Natural killer cell (primary cell): ENCODE measurements around the gene FAM20B. TPM values are rescaled to one million over a fixed set of nuclear protein-coding genes. Genes with fewer than 3 reads are reported as not detected.
"Not testable (repeated sequence)": the region's sequence is repeated elsewhere in the genome, so short reads cannot be mapped to it uniquely, and the experiment has no call there.

Source experiments
- ATAC-seq, 3 donors: fragments of 150-1000 bp in 2 of 3; fragments of 200-7000 bp in 1 of 3; cut with Tn5 transposase; 1 replicate in 1 of 3; 2 replicates in 2 of 3; pipeline ENCODE4 v1.10.0; 2021; ENCODE audit warnings: mild to moderate bottlenecking in 2 of 3, moderate library complexity in 2 of 3
- DNase-seq, 2 donors: peaks; one replicate each; pipeline versions ENCODE4 v3.0.0 to v3.0.0-alpha.2; 2013 to 2021; ENCODE audit warnings: mixed read lengths in 1 of 2
- H3K27ac ChIP-seq: one replicate; pipeline ENCODE4 v1.5.1; 2013; ENCODE audit warnings: mild to moderate bottlenecking, low read length
- H3K27me3 ChIP-seq: one replicate; pipeline ENCODE4 v1.6.1; 2013; ENCODE audit warnings: low read length; ENCODE audit not compliant: control insufficient read depth, insufficient read depth
- H3K36me3 ChIP-seq: one replicate; pipeline ENCODE4 v1.6.1; 2013; ENCODE audit warnings: low read length; ENCODE audit not compliant: control insufficient read depth, insufficient read depth
- H3K4me1 ChIP-seq: one replicate; pipeline ENCODE4 v1.6.1; 2013; ENCODE audit warnings: low read length; ENCODE audit not compliant: control insufficient read depth, insufficient read depth
- H3K4me3 ChIP-seq: one replicate; pipeline ENCODE4 v1.5.1; 2013; ENCODE audit warnings: low read length
- H3K9me3 ChIP-seq: one replicate; pipeline ENCODE4 v1.6.1; 2013; ENCODE audit warnings: low read length; ENCODE audit not compliant: control insufficient read depth, insufficient read depth
- H3K27ac Mint-ChIP-seq, 2 donors: one replicate each; pipeline ENCODE4 v1.8.0; 2022; ENCODE audit warnings: mild to moderate bottlenecking in 2 of 2, mixed read lengths in 2 of 2, moderate library complexity in 1 of 2
- H3K27me3 Mint-ChIP-seq, 2 donors: one replicate each; pipeline ENCODE4 v1.8.0; 2022; ENCODE audit warnings: low read depth in 2 of 2, mixed read lengths in 2 of 2
- H3K36me3 Mint-ChIP-seq: one replicate; pipeline ENCODE4 v1.8.0; 2022; ENCODE audit warnings: mixed read lengths
- H3K4me1 Mint-ChIP-seq, 2 donors: one replicate each; pipeline ENCODE4 v1.8.0; 2022; ENCODE audit warnings: mixed read lengths in 2 of 2
- H3K4me3 Mint-ChIP-seq: one replicate; pipeline ENCODE4 v1.8.0; 2022; ENCODE audit warnings: mild to moderate bottlenecking, moderate library complexity, mixed read lengths
- H3K9me3 Mint-ChIP-seq, 2 donors: one replicate each; pipeline ENCODE4 v1.8.0; 2022; ENCODE audit warnings: mixed read lengths in 2 of 2
- WGBS: methylation state at CpG from one replicate; pipeline ENCODE4 v1.1.7; 2013; ENCODE audit warnings: missing lambda C conversion rate; ENCODE audit not compliant: insufficient coverage; 5-methylcytosine and 5-hydroxymethylcytosine counted together
- intact Hi-C: fragments of 100-400 bp; cut with micrococcal nuclease; formaldehyde crosslinking; loops from one replicate; pipeline ENCODE4 v1.14.2; 2022
- total RNA-seq, 4 donors: library from RNA; stranded (reverse); fragments of 120-200 nt in 1 of 4; gene quantifications; one replicate each; pipeline versions ENCODE4 v1.2.3 to v1.2.4, GENCODE V29; 2013 to 2022
- TF ChIP-seq, protein P1 (sequence below): fragments of 200-600 bp; IDR thresholded peaks from one replicate; pipeline ENCODE4 v1.8.0; 2022; ENCODE audit warnings: antibody characterized with exemption

FAM20B gene
- total RNA-seq, 3 donors from 2014 or later (not counting 1 experiment from before 2014, with no cell fraction given), result 27.6 to 35.2 (median 29.0) TPM

DNA sequence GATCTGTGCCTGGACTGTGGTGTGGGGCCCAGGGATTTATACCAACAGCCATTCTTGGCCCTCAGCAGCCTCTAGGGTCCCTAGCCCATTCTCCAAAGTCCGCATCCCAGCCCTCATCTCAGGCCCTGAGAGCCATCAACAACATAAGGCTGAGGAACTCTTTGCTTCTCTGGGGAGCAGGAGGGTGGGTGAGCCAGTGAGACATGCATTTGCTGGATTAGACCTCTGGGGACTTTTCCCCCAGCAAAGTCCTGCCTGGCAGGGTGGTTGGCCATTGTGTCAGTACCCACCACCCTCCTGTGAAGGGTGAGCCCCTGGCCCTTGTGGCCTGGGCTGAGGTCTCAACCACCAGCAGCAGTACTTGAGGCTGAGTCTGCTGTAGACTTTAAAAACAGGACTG is 24.2 kb upstream of the FAM20B start:
- DNase-seq (no peak), ATAC-seq (no peak)
- no peak overlapping the region for H3K4me3 ChIP-seq
- no peaks in the 10 kb centered on the region for H3K36me3 ChIP-seq
- Mint-ChIP-seq H3K4me3 (no peak overlapping the region), H3K36me3 (no peaks in the 10 kb centered on the region), H3K9me3 (no peaks in the 10 kb centered on the region), H3K27me3 (no peaks in the 10 kb centered on the region), H3K4me1 (peaks cover 18 to 22% of the 10 kb centered on the region in 2 donors), H3K27ac (no peak overlapping the region)
- 100% methylated on average over 1 of the region's 1 CpG for WGBS
- no peak overlapping the region for H3K27ac ChIP-seq
- intact Hi-C loops, result loop anchor here (5.0 kb wide), 1 partner anchor 234 kb away; no protein-coding TSS in a partner anchor
- H3K9me3 ChIP-seq, result no peaks in the 10 kb centered on the region
- TF ChIP-seq, protein P1, sequence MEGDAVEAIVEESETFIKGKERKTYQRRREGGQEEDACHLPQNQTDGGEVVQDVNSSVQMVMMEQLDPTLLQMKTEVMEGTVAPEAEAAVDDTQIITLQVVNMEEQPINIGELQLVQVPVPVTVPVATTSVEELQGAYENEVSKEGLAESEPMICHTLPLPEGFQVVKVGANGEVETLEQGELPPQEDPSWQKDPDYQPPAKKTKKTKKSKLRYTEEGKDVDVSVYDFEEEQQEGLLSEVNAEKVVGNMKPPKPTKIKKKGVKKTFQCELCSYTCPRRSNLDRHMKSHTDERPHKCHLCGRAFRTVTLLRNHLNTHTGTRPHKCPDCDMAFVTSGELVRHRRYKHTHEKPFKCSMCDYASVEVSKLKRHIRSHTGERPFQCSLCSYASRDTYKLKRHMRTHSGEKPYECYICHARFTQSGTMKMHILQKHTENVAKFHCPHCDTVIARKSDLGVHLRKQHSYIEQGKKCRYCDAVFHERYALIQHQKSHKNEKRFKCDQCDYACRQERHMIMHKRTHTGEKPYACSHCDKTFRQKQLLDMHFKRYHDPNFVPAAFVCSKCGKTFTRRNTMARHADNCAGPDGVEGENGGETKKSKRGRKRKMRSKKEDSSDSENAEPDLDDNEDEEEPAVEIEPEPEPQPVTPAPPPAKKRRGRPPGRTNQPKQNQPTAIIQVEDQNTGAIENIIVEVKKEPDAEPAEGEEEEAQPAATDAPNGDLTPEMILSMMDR, result no peak
- H3K4me1 ChIP-seq, result peaks cover 27% of the 10 kb centered on the region
- no peaks in the 10 kb centered on the region for H3K27me3 ChIP-seq

DNA sequence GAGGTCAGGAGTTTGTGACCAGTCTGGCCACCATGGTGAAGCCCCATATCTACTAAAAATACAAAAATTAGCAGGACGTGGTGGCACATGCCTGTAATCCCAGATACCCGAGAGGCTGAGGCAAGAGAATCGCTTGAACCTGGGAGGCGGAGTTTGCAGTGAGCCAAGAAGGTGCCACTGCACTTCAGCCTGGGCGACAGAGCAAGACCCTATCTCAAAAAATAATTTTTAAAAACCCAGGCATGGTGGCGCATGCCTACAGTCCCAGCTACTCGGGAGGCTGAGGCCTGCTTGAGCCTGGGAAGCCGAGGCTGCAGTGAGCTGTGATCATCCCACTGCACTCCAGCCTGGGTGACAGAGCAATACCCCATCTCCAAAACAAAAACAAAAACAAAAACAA is 23.6 kb upstream of the FAM20B start:
- H3K27ac ChIP-seq, H3K4me3 Mint-ChIP-seq, H3K36me3 Mint-ChIP-seq, H3K4me3 ChIP-seq, H3K27me3 Mint-ChIP-seq, ATAC-seq, H3K27ac Mint-ChIP-seq, H3K9me3 ChIP-seq, H3K9me3 Mint-ChIP-seq, DNase-seq, H3K36me3 ChIP-seq, H3K27me3 ChIP-seq: not testable (repeated sequence)
- H3K4me1 Mint-ChIP-seq, result peaks cover 18 to 22% of the 10 kb centered on the region in 2 donors
- intact Hi-C loops, result loop anchor here (1.0 to 5.0 kb wide), 2 partner anchors 235 to 470 kb away; no protein-coding TSS in a partner anchor
- 90% methylated on average over 8 of the region's 8 CpGs for WGBS
- peaks cover 27% of the 10 kb centered on the region for H3K4me1 ChIP-seq

DNA sequence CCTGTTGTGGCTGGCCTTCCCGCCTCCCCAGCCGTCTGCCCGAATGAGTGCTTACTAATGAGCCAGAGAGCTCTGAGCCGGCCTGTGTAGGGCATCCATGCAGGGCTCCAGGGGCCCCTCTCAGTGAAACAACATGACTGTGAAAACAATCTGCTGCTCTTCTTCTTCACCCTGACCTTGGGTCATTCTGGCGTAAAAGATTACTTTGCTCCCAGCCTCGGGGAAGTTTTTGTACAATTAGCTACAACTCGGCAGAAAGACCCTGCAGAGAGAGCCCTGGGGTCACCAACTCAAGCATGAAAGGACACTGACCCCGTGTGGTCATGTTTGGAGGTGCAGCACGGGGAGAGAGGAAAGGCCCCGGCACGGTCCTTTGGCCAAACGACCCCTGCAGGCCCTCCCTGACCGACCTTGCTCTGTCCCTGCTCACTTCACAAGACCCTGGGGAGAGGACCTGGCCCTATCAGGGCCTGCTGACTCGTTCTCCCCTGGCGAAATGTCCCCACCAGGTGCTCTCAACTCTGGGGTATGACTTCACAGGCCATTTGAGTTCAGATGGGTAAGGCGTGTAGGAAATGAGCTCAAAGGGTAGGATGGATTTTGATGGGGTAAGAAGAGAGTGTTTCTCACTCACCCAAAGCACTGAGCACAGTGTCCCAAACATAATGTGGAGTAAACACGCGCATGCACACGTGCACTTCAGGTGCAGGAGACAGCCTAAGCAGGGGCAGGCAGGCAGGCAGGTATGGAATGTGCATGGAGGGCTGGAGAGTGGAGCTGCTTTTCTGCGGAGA is 22.9 kb upstream of the FAM20B start:
- H3K36me3 ChIP-seq, result no peaks in the 10 kb centered on the region
- 35% methylated on average over 20 of the region's 20 CpGs for WGBS
- H3K27ac ChIP-seq, result no peak overlapping the region
- DNase-seq, result peak; percentile 65 to 78
- Mint-ChIP-seq H3K27me3 (no peaks in the 10 kb centered on the region), H3K27ac (peak overlapping the region; percentile 83 to 88), H3K4me3 (no peak overlapping the region), H3K4me1 (peaks cover 18 to 22% of the 10 kb centered on the region in 2 donors), H3K9me3 (no peaks in the 10 kb centered on the region), H3K36me3 (no peaks in the 10 kb centered on the region)
- no peaks in the 10 kb centered on the region for H3K27me3 ChIP-seq
- peaks cover 27% of the 10 kb centered on the region for H3K4me1 ChIP-seq
- H3K9me3 ChIP-seq, result no peaks in the 10 kb centered on the region
- H3K4me3 ChIP-seq, result no peak overlapping the region
- TF ChIP-seq, protein P1, result peak; percentile 88
- intact Hi-C loops, result loop anchor here (1.0 to 5.0 kb wide), 2 partner anchors 235 to 470 kb away; no protein-coding TSS in a partner anchor
- ATAC-seq, result peak; percentile 69 to 89 (median 83)

DNA sequence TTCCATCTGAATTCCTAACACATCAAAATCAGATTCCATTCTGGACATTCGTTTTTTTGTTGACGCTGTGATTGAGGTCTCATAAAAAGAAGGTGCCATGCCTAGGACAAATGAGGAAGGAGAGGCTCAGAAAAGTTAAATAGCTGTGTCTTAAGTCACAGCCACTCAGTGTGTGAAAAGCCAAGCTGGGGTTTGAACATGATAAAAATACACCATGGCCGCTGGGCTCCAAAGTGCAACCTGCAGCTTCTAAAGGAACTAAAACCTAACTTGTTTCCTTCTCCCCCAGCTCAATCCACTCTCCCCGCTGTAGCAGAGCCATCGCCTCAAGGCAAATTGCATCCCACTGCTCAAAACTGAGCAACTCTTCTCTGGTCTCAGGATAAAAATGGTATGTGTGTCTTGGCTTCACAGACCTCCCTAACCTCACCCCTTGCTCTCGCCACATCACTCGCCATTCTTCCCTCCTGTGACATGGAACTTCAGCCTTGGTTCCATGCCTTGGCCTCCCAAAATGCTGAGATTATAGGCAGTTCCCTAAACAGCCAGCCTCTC is 22.1 kb upstream of the FAM20B start:
- 90% methylated on average over 7 of the region's 7 CpGs for WGBS
- no peaks in the 10 kb centered on the region for H3K9me3 Mint-ChIP-seq
- no peaks in the 10 kb centered on the region for H3K27me3 ChIP-seq
- H3K9me3 ChIP-seq, result no peaks in the 10 kb centered on the region
- H3K27ac Mint-ChIP-seq, result peak overlapping the region; percentile 83 to 88
- no peaks in the 10 kb centered on the region for H3K27me3 Mint-ChIP-seq
- DNase-seq (no peak), ATAC-seq (no peak)
- H3K4me3 ChIP-seq, result no peak overlapping the region
- TF ChIP-seq, protein P1, result no peak
- H3K4me3 Mint-ChIP-seq, result no peak overlapping the region
- no peaks in the 10 kb centered on the region for H3K36me3 ChIP-seq
- H3K4me1 ChIP-seq, result peaks cover 27% of the 10 kb centered on the region
- H3K27ac ChIP-seq, result peak overlapping the region; percentile 41
- no peaks in the 10 kb centered on the region for H3K36me3 Mint-ChIP-seq
- peaks cover 18 to 22% of the 10 kb centered on the region in 2 donors for H3K4me1 Mint-ChIP-seq
- intact Hi-C loops, result loop anchor here (5.0 kb wide), 1 partner anchor 236 kb away; no protein-coding TSS in a partner anchor
